WTC11 (cell line): ENCODE results near the gene GFRA1. TPM values are rescaled to one million over a fixed set of nuclear protein-coding genes. Genes with fewer than 3 reads are reported as not detected.

Experiments
- ATAC-seq: fragments of 200-7000 bp; cut with Tn5 transposase; 2 replicates; pipeline ENCODE4 v1.10.0; 2021; ENCODE audit warnings: mild to moderate bottlenecking, moderate library complexity
- CTCF ChIA-PET: fragments of 300-600 bp; sonication (Branson Sonifier 250); formaldehyde crosslinking; loops from one replicate; lab custom pipeline; 2021; ENCODE audit warnings: antibody characterized with exemption; lab: Charles Lee
- POLR2A ChIA-PET: fragments of 350-600 bp; sonication (Branson Sonifier 250); formaldehyde crosslinking; loops from one replicate; lab custom pipeline; 2021; ENCODE audit warnings: antibody characterized with exemption; lab: Charles Lee
- DNase-seq: peaks from one replicate; pipeline ENCODE4 v3.0.0; 2021; ENCODE audit warnings: low spot score
- H3K27ac Mint-ChIP-seq: 2 replicates; pipeline ENCODE4 v1.8.0; 2021; ENCODE audit warnings: mixed read lengths
- H3K27me3 Mint-ChIP-seq: 2 replicates; pipeline ENCODE4 v1.8.0; 2021; ENCODE audit warnings: low read depth, mild to moderate bottlenecking, moderate library complexity, mixed read lengths
- H3K36me3 Mint-ChIP-seq: 2 replicates; pipeline ENCODE4 v1.8.0; 2021; ENCODE audit warnings: mixed read lengths
- H3K4me1 Mint-ChIP-seq: 2 replicates; pipeline ENCODE4 v1.8.0; 2022; ENCODE audit warnings: mixed read lengths
- H3K4me3 Mint-ChIP-seq: 2 replicates; pipeline ENCODE4 v1.8.0; 2021; ENCODE audit warnings: mild to moderate bottlenecking, moderate library complexity, mixed read lengths
- H3K9me3 Mint-ChIP-seq: 2 replicates; pipeline ENCODE4 v1.8.0; 2021; ENCODE audit warnings: mixed read lengths
- ATF1 ChIP-seq: sonication (generic); formaldehyde crosslinking; IDR thresholded peaks from 2 replicates; pipeline ENCODE4 v1.8.1; 2023; ENCODE audit warnings: mild to moderate bottlenecking, moderate library complexity, missing genetic modification reagents
- ATF2 ChIP-seq: sonication (generic); formaldehyde crosslinking; IDR thresholded peaks from 2 replicates; pipeline ENCODE4 v1.8.1; 2022; ENCODE audit warnings: low read depth, missing genetic modification reagents, borderline replicate concordance
- ATF6 ChIP-seq: sonication (generic); formaldehyde crosslinking; IDR thresholded peaks from 2 replicates; pipeline ENCODE4 v1.8.1; 2023; ENCODE audit warnings: mild to moderate bottlenecking, missing genetic modification reagents
- CBFB ChIP-seq: sonication (generic); formaldehyde crosslinking; IDR thresholded peaks from 2 replicates; pipeline ENCODE4 v1.8.1; 2022; ENCODE audit warnings: mild to moderate bottlenecking, low read depth, missing genetic modification reagents
- CDX4 ChIP-seq: fragments of 250-450 bp; sonication (Bioruptor Pico); IDR thresholded peaks from 2 replicates; pipeline ENCODE4 v1.9.0; 2021; ENCODE audit warnings: moderate library complexity, mild to moderate bottlenecking, inconsistent platforms, borderline replicate concordance
- ERG ChIP-seq: fragments of 250-450 bp; sonication (Bioruptor Pico); IDR thresholded peaks from 2 replicates; pipeline ENCODE4 v1.8.0; 2021; ENCODE audit warnings: mild to moderate bottlenecking
- NFE2L1 ChIP-seq: sonication (generic); formaldehyde crosslinking; IDR thresholded peaks from 2 replicates; pipeline ENCODE4 v1.8.1; 2023; ENCODE audit warnings: missing genetic modification reagents
- RORB ChIP-seq: fragments of 250-450 bp; sonication (Bioruptor Pico); IDR thresholded peaks from 2 replicates; pipeline ENCODE4 v1.9.0; 2021; ENCODE audit warnings: mild to moderate bottlenecking
- ZMAT4 ChIP-seq: fragments of 250-450 bp; sonication (Bioruptor Pico); IDR thresholded peaks from 2 replicates; pipeline ENCODE4 v1.9.0; 2021; ENCODE audit warnings: mild to moderate bottlenecking
- ZNF121 ChIP-seq: sonication (generic); formaldehyde crosslinking; IDR thresholded peaks from 2 replicates; pipeline ENCODE4 v1.8.0; 2023; ENCODE audit warnings: missing genetic modification reagents
- ZNF263 ChIP-seq: sonication (generic); formaldehyde crosslinking; IDR thresholded peaks from 2 replicates; pipeline ENCODE4 v1.8.1; 2022; ENCODE audit warnings: low read depth, mild to moderate bottlenecking, moderate library complexity, missing genetic modification reagents
- ZNF416 ChIP-seq: fragments of 250-450 bp; sonication (Bioruptor Pico); IDR thresholded peaks from 2 replicates; pipeline ENCODE4 v1.9.0; 2021; ENCODE audit warnings: mild to moderate bottlenecking, inconsistent platforms
- ZNF512 ChIP-seq: sonication (generic); formaldehyde crosslinking; IDR thresholded peaks from 2 replicates; pipeline ENCODE4 v1.8.1; 2022; ENCODE audit warnings: missing genetic modification reagents, borderline replicate concordance
- ZSCAN18 ChIP-seq: fragments of 250-450 bp; sonication (Bioruptor Pico); IDR thresholded peaks from 2 replicates; pipeline ENCODE4 v2.1.2; 2022; ENCODE audit warnings: mild to moderate bottlenecking, moderate library complexity
- total RNA-seq: library from RNA; stranded (reverse); gene quantifications from 3 replicates; pipeline ENCODE4 v1.2.3, GENCODE V29; 2021

GFRA1 gene
- total RNA-seq, 1 experiment from 2014 or later, result 4.4 TPM

GRCh38 chr10:116106611-116107010 lies 166.4 kb downstream of the GFRA1 start (continued):
- no peak for TF ChIP-seq ZSCAN18 (CRISPR knock-in tag)
- TF ChIP-seq NFE2L1, result no peak
- no peak for TF ChIP-seq CBFB

GRCh38 chr10:116105264-116105663 lies 167.7 kb downstream of the GFRA1 start:
- CTCF ChIA-PET, result no interaction called here
- Mint-ChIP-seq H3K27me3 (no peaks in the 10 kb centered on the region; the same call in 1 of the 2 replicates), H3K36me3 (no peaks in the 10 kb centered on the region), H3K9me3 (peaks cover 18% of the 10 kb centered on the region), H3K4me1 (no peaks in the 10 kb centered on the region), H3K4me3 (no peak overlapping the region), H3K27ac (no peak overlapping the region)
- DNase-seq (no peak), ATAC-seq (no peak)
- TF ChIP-seq CDX4, result no peak
- POLR2A ChIA-PET, result no interaction called here

- H3K36me3 Mint-ChIP-seq, result no peaks in the 10 kb centered on the region
- no peak overlapping the region for H3K27ac Mint-ChIP-seq
- DNase-seq (no peak), ATAC-seq (no peak)
- peaks cover 2% of the 10 kb centered on the region; the same call in 1 of the 2 replicates for H3K4me1 Mint-ChIP-seq
- H3K27me3 Mint-ChIP-seq, result no peaks in the 10 kb centered on the region; the same call in 1 of the 2 replicates
- ChIA-PET POLR2A (no interaction called here), CTCF (no interaction called here)
- H3K4me3 Mint-ChIP-seq, result no peak overlapping the region
- peaks cover 18% of the 10 kb centered on the region for H3K9me3 Mint-ChIP-seq
- TF ChIP-seq ZMAT4 (CRISPR knock-in tag), result no peak
- no peak for TF ChIP-seq ATF2 (CRISPR knock-in tag)
- no peak for TF ChIP-seq RORB (CRISPR knock-in tag)
- TF ChIP-seq ATF1 (CRISPR knock-in tag), result no peak
- TF ChIP-seq ZNF263 (CRISPR knock-in tag), result no peak
- no peak for TF ChIP-seq ERG (CRISPR knock-in tag)
- TF ChIP-seq CBFB, result no peak
- TF ChIP-seq ATF6 (CRISPR knock-in tag), result no peak
- TF ChIP-seq ZNF416, result no peak
- no peak for TF ChIP-seq ZNF512 (CRISPR knock-in tag)
- no peak for TF ChIP-seq ZNF121
- TF ChIP-seq, all 79 proteins: peak for 0
These were observed 168.6 kb downstream of the GFRA1 start for GRCh38 chr10:116104210-116104932.
